ENCODE measurements around the gene NINL.

DNA sequence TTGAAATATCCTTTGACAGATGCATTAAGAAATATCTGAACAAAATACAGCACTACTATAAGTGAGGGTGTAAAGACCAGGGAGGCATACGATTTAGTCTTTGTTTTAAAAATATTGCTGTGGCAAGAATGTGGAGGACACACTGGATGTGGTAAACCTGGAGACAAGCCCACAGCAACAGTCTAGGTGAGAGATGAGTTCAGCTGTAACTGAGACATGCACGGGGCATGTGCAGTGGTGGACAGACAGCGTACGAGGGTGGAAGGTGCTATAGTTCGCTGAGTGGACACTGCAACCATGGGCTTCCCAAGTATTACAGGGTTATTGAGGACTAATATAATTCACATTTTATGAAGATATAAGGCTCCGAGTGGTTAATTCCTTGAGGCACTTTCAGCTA, 36.7 kb upstream of the NINL start:
- TF ChIP-seq, protein P1, sequence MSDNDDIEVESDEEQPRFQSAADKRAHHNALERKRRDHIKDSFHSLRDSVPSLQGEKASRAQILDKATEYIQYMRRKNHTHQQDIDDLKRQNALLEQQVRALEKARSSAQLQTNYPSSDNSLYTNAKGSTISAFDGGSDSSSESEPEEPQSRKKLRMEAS (IDR thresholded peaks at IDR 0.05; ENCODE audit: low read depth, low read length) = no peak
- TF ChIP-seq POLR2A (IDR thresholded peaks at IDR 0.05; ENCODE audit: extremely low read depth, insufficient read length) = no peak
- TF ChIP-seq, protein P2, sequence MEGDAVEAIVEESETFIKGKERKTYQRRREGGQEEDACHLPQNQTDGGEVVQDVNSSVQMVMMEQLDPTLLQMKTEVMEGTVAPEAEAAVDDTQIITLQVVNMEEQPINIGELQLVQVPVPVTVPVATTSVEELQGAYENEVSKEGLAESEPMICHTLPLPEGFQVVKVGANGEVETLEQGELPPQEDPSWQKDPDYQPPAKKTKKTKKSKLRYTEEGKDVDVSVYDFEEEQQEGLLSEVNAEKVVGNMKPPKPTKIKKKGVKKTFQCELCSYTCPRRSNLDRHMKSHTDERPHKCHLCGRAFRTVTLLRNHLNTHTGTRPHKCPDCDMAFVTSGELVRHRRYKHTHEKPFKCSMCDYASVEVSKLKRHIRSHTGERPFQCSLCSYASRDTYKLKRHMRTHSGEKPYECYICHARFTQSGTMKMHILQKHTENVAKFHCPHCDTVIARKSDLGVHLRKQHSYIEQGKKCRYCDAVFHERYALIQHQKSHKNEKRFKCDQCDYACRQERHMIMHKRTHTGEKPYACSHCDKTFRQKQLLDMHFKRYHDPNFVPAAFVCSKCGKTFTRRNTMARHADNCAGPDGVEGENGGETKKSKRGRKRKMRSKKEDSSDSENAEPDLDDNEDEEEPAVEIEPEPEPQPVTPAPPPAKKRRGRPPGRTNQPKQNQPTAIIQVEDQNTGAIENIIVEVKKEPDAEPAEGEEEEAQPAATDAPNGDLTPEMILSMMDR (IDR thresholded peaks at IDR 0.05; ENCODE audit: low read depth, low read length) = no peak

All from NB4 (cell line).